ENCODE data around the gene STARD5. TPM values are rescaled to one million over a fixed set of nuclear protein-coding genes. Genes with fewer than 3 reads are reported as not detected.

STARD5 gene, protein sequence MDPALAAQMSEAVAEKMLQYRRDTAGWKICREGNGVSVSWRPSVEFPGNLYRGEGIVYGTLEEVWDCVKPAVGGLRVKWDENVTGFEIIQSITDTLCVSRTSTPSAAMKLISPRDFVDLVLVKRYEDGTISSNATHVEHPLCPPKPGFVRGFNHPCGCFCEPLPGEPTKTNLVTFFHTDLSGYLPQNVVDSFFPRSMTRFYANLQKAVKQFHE
- 5.5 TPM for polyA plus RNA-seq (2013, experiment 1 of 2)
- polyA plus RNA-seq (2013, experiment 2 of 2), result 3.3 TPM

DNA sequence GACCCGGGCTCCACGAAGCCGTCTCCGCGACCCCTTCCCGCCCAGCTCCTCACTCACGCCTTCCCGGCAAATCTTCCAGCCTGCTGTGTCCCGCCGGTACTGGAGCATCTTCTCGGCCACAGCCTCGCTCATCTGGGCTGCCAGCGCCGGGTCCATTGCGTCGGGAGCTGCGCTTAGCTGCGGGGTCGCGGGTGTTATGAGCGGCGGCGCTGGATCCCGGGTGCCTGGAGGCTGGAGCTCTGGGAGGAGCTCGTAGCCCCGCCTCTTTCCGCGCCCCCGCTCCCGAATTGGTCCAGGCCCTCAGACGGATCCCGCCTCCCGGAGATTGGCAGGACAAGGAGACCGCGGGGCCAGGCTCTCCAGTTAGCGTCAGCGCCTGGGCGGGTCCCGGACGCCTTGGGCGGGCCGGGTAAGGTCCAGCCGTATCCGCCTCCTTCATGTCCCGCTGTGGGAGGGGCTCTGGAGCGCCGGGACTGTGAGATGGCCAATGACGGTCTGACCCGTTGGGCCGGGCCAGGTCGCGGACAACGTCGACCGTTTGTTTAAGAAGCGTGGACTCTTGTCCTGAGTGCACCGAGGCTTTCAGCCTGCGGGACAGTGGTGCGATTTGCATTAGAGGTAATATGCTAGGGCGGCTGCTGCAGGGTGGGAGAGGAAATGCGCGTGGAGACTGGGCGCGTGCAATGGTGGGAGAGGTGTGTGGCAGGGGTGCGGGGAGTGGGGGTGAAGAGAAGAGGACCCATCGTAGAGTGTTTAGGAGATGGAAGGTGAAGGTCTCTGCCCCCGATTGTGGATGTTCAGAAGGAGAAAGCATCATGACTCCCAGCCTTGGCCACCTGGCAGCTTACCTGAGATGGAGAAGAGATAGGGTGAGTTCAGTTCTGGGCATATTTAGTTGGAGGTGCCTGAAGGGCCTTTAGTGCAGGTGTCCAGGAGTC is at the start of gene STARD5:
Gene STARD5, minus strand, starts transcription at position 198 of the 938 bp plus-strand sequence. Its CDS starts 42 bp downstream, at position 156.
- no peaks in the 10 kb centered on the region for H3K36me3 ChIP-seq (ENCODE audit: control insufficient read depth, insufficient read depth, low read length)
- H3K4me1 ChIP-seq (ENCODE audit: control insufficient read depth, insufficient read depth, low read length, poor library complexity, severe bottlenecking), result peaks cover 3% of the 10 kb centered on the region
- no peaks in the 10 kb centered on the region for H3K9me3 ChIP-seq (ENCODE audit: control insufficient read depth, low read length)
- H3K4me3 ChIP-seq (ENCODE audit: extremely low read depth, insufficient read depth, low read length, poor library complexity, severe bottlenecking), result peak within 1 kb of the TSS; percentile 64
- WGBS, 2 experiments (ENCODE audit: insufficient coverage in 2 of 2), result 1% methylated on average over 56 to 65 of the region's 67 CpGs
- H3K27ac ChIP-seq (ENCODE audit: low read depth, low read length, severe bottlenecking), result no peak within 1 kb of the TSS

DNA sequence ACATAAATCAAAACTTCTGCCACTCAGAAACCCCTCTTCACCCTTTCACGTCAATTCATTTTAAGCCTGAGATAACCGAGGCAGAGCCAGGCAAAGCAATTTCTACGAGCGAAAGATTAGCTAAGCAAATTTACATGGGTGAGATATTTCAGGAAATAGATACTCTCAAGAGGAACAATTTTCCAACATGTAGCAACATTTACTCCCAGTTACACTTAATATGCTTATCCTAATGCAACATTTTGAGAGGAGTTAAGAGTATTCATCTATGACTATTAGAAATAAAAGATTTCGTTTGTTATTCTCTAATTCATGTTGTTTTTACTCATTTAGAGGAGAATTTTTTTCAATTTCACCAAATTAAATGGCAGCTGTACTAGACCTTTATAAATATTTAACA is 49.2 kb upstream of the STARD5 start:
- Histone ChIP-seq H3K27ac (ENCODE audit: low read depth, low read length, severe bottlenecking) (no peak overlapping the region), H3K9me3 (ENCODE audit: control insufficient read depth, low read length) (no peaks in the 10 kb centered on the region), H3K4me1 (ENCODE audit: control insufficient read depth, insufficient read depth, low read length, poor library complexity, severe bottlenecking) (no peaks in the 10 kb centered on the region), H3K36me3 (ENCODE audit: control insufficient read depth, insufficient read depth, low read length) (no peaks in the 10 kb centered on the region), H3K4me3 (ENCODE audit: extremely low read depth, insufficient read depth, low read length, poor library complexity, severe bottlenecking) (no peak overlapping the region)
- WGBS, 2 experiments (ENCODE audit: insufficient coverage in 2 of 2), result no CpG with 5 or more reads among the region's 5 CpGs

- Histone ChIP-seq H3K4me3 (ENCODE audit: extremely low read depth, insufficient read depth, low read length, poor library complexity, severe bottlenecking) (no peak overlapping the region), H3K36me3 (ENCODE audit: control insufficient read depth, insufficient read depth, low read length) (no peaks in the 10 kb centered on the region), H3K9me3 (ENCODE audit: control insufficient read depth, low read length) (no peaks in the 10 kb centered on the region), H3K27ac (ENCODE audit: low read depth, low read length, severe bottlenecking) (no peak overlapping the region), H3K4me1 (ENCODE audit: control insufficient read depth, insufficient read depth, low read length, poor library complexity, severe bottlenecking) (no peaks in the 10 kb centered on the region)
- WGBS, 2 experiments (ENCODE audit: insufficient coverage in 2 of 2), result 70 to 78% methylated on average over 3 of the region's 3 CpGs
Observed at GRCh38 chr15:81372575-81372974, 48.6 kb upstream of the STARD5 start.

- H3K4me1 ChIP-seq (ENCODE audit: control insufficient read depth, insufficient read depth, low read length, poor library complexity, severe bottlenecking), result no peaks in the 10 kb centered on the region
- H3K36me3 ChIP-seq (ENCODE audit: control insufficient read depth, insufficient read depth, low read length), result no peaks in the 10 kb centered on the region
- WGBS, 2 experiments (ENCODE audit: insufficient coverage in 2 of 2), result no CpG with 5 or more reads among the region's 5 CpGs
- H3K27ac ChIP-seq (ENCODE audit: low read depth, low read length, severe bottlenecking), result no peak overlapping the region
- no peaks in the 10 kb centered on the region for H3K9me3 ChIP-seq (ENCODE audit: control insufficient read depth, low read length)
- no peak overlapping the region for H3K4me3 ChIP-seq (ENCODE audit: extremely low read depth, insufficient read depth, low read length, poor library complexity, severe bottlenecking)
Observed at GRCh38 chr15:81363718-81364500, 40.0 kb upstream of the STARD5 start.

- no peaks in the 10 kb centered on the region for H3K36me3 ChIP-seq (ENCODE audit: control insufficient read depth, insufficient read depth, low read length)
- H3K4me3 ChIP-seq (ENCODE audit: extremely low read depth, insufficient read depth, low read length, poor library complexity, severe bottlenecking), result no peak overlapping the region
- WGBS, 2 experiments (ENCODE audit: insufficient coverage in 2 of 2), result 60 to 100% methylated on average over 1 of the region's 3 CpGs
- no peaks in the 10 kb centered on the region for H3K4me1 ChIP-seq (ENCODE audit: control insufficient read depth, insufficient read depth, low read length, poor library complexity, severe bottlenecking)
- no peaks in the 10 kb centered on the region for H3K9me3 ChIP-seq (ENCODE audit: control insufficient read depth, low read length)
- no peak overlapping the region for H3K27ac ChIP-seq (ENCODE audit: low read depth, low read length, severe bottlenecking)
Observed at GRCh38 chr15:81363276-81363675, 39.3 kb upstream of the STARD5 start.

- Histone ChIP-seq H3K27ac (ENCODE audit: low read depth, low read length, severe bottlenecking) (no peak overlapping the region), H3K4me1 (ENCODE audit: control insufficient read depth, insufficient read depth, low read length, poor library complexity, severe bottlenecking) (no peaks in the 10 kb centered on the region), H3K36me3 (ENCODE audit: control insufficient read depth, insufficient read depth, low read length) (no peaks in the 10 kb centered on the region), H3K4me3 (ENCODE audit: extremely low read depth, insufficient read depth, low read length, poor library complexity, severe bottlenecking) (no peak overlapping the region), H3K9me3 (ENCODE audit: control insufficient read depth, low read length) (no peaks in the 10 kb centered on the region)
- WGBS, 2 experiments (ENCODE audit: insufficient coverage in 2 of 2), result 82 to 87% methylated on average over 11 of the region's 11 CpGs
Observed at GRCh38 chr15:81362790-81363189, 38.8 kb upstream of the STARD5 start.

DNA sequence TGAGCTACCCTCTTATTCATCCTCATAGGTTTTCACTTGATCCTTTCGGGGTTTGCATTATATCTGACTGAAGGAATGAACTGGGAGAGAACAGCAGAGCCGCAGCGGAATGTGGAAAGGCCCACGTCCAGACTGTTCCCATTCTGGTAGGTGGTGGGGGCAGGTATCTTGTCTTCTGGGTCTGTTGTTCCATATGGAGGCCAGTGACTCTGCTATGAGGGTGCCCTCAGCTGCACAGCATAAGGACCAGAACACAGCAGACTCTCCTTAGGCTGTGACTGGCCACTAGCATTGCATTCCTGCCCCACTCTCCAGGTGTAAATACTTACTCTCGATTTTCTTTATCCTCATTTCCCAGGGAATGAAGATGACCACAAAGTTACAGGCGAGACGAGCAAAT is 38.0 kb upstream of the STARD5 start:
- 93 to 94% methylated on average over 6 to 7 of the region's 7 CpGs for WGBS, 2 experiments (ENCODE audit: insufficient coverage in 2 of 2)

GRCh38 chr15:81360491-81360890 is 36.5 kb upstream of the STARD5 start:
- WGBS, 2 experiments (ENCODE audit: insufficient coverage in 2 of 2), result 91 to 92% methylated on average over 3 to 4 of the region's 5 CpGs
- no peaks in the 10 kb centered on the region for H3K9me3 ChIP-seq (ENCODE audit: control insufficient read depth, low read length)
- H3K36me3 ChIP-seq (ENCODE audit: control insufficient read depth, insufficient read depth, low read length), result no peaks in the 10 kb centered on the region
- H3K4me1 ChIP-seq (ENCODE audit: control insufficient read depth, insufficient read depth, low read length, poor library complexity, severe bottlenecking), result no peaks in the 10 kb centered on the region
- H3K27ac ChIP-seq (ENCODE audit: low read depth, low read length, severe bottlenecking), result no peak overlapping the region
- H3K4me3 ChIP-seq (ENCODE audit: extremely low read depth, insufficient read depth, low read length, poor library complexity, severe bottlenecking), result no peak overlapping the region

More for the DNA sequence above, 38.0 kb upstream of the STARD5 start:
- no peak overlapping the region for H3K4me3 ChIP-seq (ENCODE audit: extremely low read depth, insufficient read depth, low read length, poor library complexity, severe bottlenecking)
- no peaks in the 10 kb centered on the region for H3K36me3 ChIP-seq (ENCODE audit: control insufficient read depth, insufficient read depth, low read length)
- H3K27ac ChIP-seq (ENCODE audit: low read depth, low read length, severe bottlenecking), result no peak overlapping the region
- H3K4me1 ChIP-seq (ENCODE audit: control insufficient read depth, insufficient read depth, low read length, poor library complexity, severe bottlenecking), result no peaks in the 10 kb centered on the region
- no peaks in the 10 kb centered on the region for H3K9me3 ChIP-seq (ENCODE audit: control insufficient read depth, low read length)

GRCh38 chr15:81358248-81358647 is 34.3 kb upstream of the STARD5 start:
- H3K4me1 ChIP-seq (ENCODE audit: control insufficient read depth, insufficient read depth, low read length, poor library complexity, severe bottlenecking), result no peaks in the 10 kb centered on the region
- no peaks in the 10 kb centered on the region for H3K9me3 ChIP-seq (ENCODE audit: control insufficient read depth, low read length)
- WGBS, 2 experiments (ENCODE audit: insufficient coverage in 2 of 2), result 93 to 98% methylated on average over 5 of the region's 6 CpGs
- H3K27ac ChIP-seq (ENCODE audit: low read depth, low read length, severe bottlenecking), result no peak overlapping the region
- H3K4me3 ChIP-seq (ENCODE audit: extremely low read depth, insufficient read depth, low read length, poor library complexity, severe bottlenecking), result no peak overlapping the region
- H3K36me3 ChIP-seq (ENCODE audit: control insufficient read depth, insufficient read depth, low read length), result no peaks in the 10 kb centered on the region

DNA sequence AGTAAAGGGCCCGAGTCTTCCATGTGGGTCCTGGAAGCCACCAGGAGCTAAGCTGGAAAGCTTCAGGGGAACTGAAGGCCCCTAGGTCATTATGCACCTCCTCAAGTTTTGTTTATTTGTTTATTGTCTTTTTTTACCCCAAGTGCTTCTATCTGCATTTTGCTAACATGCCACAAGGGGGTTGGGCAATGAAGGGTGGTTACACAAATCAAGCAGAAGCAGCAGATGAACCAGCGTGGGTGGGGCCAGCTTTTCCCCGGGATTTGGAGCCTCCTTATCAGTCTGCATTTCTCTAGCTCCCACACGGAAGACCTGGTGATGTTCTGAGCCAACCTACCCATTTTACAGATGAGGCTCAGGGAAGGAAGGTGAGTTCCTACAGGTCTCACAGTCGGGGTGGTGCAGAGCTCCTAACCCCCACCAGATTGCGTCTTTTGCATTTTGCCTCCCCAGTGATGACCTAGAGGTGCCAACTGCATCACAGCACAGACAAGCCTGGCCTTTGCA is 33.3 kb upstream of the STARD5 start:
- Histone ChIP-seq H3K4me1 (ENCODE audit: control insufficient read depth, insufficient read depth, low read length, poor library complexity, severe bottlenecking) (no peaks in the 10 kb centered on the region), H3K36me3 (ENCODE audit: control insufficient read depth, insufficient read depth, low read length) (no peaks in the 10 kb centered on the region), H3K27ac (ENCODE audit: low read depth, low read length, severe bottlenecking) (no peak overlapping the region), H3K4me3 (ENCODE audit: extremely low read depth, insufficient read depth, low read length, poor library complexity, severe bottlenecking) (no peak overlapping the region), H3K9me3 (ENCODE audit: control insufficient read depth, low read length) (no peaks in the 10 kb centered on the region)
- WGBS, 2 experiments (ENCODE audit: insufficient coverage in 2 of 2), result 92 to 100% methylated on average over 2 to 6 of the region's 6 CpGs

Measured in mesodermal cell (in vitro differentiated cells).